ENCODE measurements around the gene PRICKLE2. TPM values are rescaled to one million over a fixed set of nuclear protein-coding genes. Genes with fewer than 3 reads are reported as not detected.

PRICKLE2 gene
- total and polyA plus RNA-seq, 2 experiments from 2014 or later, result 1.1 to 12.5 TPM

DNA sequence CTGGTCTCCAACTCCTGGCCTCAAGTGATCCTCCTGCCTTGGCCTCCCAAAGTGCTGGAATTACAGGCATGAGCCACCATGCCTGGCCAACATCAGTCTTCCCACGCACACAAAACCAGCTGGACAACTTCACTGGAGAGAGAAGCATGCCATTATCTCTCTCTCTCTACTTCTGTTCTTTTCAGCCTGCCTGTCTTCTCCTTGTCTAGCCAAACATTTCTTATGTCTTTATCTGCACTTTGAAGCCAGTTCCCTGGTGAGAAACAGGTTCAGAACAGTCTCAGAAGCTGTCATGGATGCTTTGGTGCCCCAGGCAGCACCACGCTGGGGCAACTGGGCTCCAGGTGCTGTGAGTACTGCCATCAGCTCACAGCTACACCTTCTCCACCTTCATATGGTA, 79.8 kb downstream of the PRICKLE2 start:
- Histone ChIP-seq H2AFZ (no peak overlapping the region), H3K9me2 (ENCODE audit: insufficient read depth) (no peaks in the 10 kb centered on the region), H3K4me3 (no peak overlapping the region), H3F3A (replicated peaks; ENCODE audit: low read depth) (no peaks in the 10 kb centered on the region), H3K4me1 (ENCODE audit: insufficient read depth) (no peaks in the 10 kb centered on the region), H3K36me3 (ENCODE audit: insufficient read depth) (no peaks in the 10 kb centered on the region), H3K27me3 (ENCODE audit: insufficient read depth) (no peaks in the 10 kb centered on the region), H3K79me2 (replicated peaks; ENCODE audit: insufficient read depth) (no peaks in the 10 kb centered on the region), H4K20me1 (replicated peaks; ENCODE audit: insufficient read depth) (no peaks in the 10 kb centered on the region), H3K27ac (ENCODE audit: low read depth) (no peak overlapping the region), H3K4me2 (no peak overlapping the region)
- no peaks in the 10 kb centered on the region for H3K9me3 Mint-ChIP-seq
- TF ChIP-seq, protein P1, sequence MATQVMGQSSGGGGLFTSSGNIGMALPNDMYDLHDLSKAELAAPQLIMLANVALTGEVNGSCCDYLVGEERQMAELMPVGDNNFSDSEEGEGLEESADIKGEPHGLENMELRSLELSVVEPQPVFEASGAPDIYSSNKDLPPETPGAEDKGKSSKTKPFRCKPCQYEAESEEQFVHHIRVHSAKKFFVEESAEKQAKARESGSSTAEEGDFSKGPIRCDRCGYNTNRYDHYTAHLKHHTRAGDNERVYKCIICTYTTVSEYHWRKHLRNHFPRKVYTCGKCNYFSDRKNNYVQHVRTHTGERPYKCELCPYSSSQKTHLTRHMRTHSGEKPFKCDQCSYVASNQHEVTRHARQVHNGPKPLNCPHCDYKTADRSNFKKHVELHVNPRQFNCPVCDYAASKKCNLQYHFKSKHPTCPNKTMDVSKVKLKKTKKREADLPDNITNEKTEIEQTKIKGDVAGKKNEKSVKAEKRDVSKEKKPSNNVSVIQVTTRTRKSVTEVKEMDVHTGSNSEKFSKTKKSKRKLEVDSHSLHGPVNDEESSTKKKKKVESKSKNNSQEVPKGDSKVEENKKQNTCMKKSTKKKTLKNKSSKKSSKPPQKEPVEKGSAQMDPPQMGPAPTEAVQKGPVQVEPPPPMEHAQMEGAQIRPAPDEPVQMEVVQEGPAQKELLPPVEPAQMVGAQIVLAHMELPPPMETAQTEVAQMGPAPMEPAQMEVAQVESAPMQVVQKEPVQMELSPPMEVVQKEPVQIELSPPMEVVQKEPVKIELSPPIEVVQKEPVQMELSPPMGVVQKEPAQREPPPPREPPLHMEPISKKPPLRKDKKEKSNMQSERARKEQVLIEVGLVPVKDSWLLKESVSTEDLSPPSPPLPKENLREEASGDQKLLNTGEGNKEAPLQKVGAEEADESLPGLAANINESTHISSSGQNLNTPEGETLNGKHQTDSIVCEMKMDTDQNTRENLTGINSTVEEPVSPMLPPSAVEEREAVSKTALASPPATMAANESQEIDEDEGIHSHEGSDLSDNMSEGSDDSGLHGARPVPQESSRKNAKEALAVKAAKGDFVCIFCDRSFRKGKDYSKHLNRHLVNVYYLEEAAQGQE (IDR thresholded peaks at IDR 0.05; ENCODE audit: unreplicated experiment), result no peak
- no peak for TF ChIP-seq NANOG (IDR thresholded peaks at IDR 0.05; ENCODE audit: borderline replicate concordance)
- TF ChIP-seq EZH2phosphoT487 (IDR thresholded peaks at IDR 0.05; ENCODE audit: unreplicated experiment), result no peak
- TF ChIP-seq JUNB (IDR thresholded peaks at IDR 0.05; ENCODE audit: unreplicated experiment), result no peak
- TF ChIP-seq, protein P2, sequence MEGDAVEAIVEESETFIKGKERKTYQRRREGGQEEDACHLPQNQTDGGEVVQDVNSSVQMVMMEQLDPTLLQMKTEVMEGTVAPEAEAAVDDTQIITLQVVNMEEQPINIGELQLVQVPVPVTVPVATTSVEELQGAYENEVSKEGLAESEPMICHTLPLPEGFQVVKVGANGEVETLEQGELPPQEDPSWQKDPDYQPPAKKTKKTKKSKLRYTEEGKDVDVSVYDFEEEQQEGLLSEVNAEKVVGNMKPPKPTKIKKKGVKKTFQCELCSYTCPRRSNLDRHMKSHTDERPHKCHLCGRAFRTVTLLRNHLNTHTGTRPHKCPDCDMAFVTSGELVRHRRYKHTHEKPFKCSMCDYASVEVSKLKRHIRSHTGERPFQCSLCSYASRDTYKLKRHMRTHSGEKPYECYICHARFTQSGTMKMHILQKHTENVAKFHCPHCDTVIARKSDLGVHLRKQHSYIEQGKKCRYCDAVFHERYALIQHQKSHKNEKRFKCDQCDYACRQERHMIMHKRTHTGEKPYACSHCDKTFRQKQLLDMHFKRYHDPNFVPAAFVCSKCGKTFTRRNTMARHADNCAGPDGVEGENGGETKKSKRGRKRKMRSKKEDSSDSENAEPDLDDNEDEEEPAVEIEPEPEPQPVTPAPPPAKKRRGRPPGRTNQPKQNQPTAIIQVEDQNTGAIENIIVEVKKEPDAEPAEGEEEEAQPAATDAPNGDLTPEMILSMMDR (conservative IDR thresholded peaks at IDR 0.05; ENCODE audit: low read depth in 2 of 2), result no peak
- ATAC-seq, result no peak
- peaks cover 9% of the 10 kb centered on the region; the same call in 1 of the 3 replicates for H3K36me3 Mint-ChIP-seq (ENCODE audit: low read depth)
- no peak overlapping the region for H3K4me3 Mint-ChIP-seq
- no peak overlapping the region for H3K27ac Mint-ChIP-seq
- no peak for DNase-seq (ENCODE audit: low spot score)
- peaks cover 9% of the 10 kb centered on the region for H3K4me1 Mint-ChIP-seq
- peaks cover 6% of the 10 kb centered on the region for H3K27me3 Mint-ChIP-seq (ENCODE audit: insufficient read depth, low read depth, poor library complexity)

DNA sequence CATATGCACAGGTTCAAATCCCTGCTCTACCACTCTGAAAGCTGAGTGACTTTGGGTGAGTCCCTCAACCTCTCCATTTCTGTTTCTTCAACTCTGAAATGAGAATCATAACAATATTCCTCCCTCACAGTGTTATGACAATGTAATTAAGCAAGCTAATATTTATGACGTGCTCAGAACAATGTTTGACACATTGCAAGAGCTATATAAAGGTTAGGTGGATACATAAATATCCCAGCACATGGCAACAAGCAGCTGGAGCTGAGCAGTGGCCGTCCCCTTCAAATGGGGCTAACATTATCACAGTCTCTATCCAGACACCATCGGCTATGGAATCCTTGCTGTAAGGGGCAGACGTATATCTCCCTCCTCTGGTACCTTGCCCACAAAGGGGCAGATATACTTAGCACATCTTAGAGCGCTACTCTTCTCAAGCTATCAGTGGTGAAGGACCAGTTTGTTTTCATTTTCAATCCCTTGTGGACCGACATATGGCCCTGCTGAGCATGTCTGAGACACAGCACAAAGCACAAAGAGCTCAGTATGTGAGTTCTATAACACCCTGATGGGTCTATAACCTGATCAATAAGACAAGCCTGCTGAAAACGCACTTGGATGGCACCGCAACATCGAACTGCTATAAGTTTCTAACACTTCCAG, 80.9 kb downstream of the PRICKLE2 start:
- Histone ChIP-seq H3K27me3 (ENCODE audit: insufficient read depth) (no peaks in the 10 kb centered on the region), H3K4me3 (no peak overlapping the region), H3K4me1 (ENCODE audit: insufficient read depth) (no peaks in the 10 kb centered on the region), H3F3A (replicated peaks; ENCODE audit: low read depth) (no peaks in the 10 kb centered on the region), H4K20me1 (replicated peaks; ENCODE audit: insufficient read depth) (no peaks in the 10 kb centered on the region), H3K79me2 (replicated peaks; ENCODE audit: insufficient read depth) (no peaks in the 10 kb centered on the region), H3K27ac (ENCODE audit: low read depth) (no peak overlapping the region), H3K36me3 (ENCODE audit: insufficient read depth) (no peaks in the 10 kb centered on the region), H3K4me2 (no peak overlapping the region), H2AFZ (no peak overlapping the region), H3K9me2 (ENCODE audit: insufficient read depth) (no peaks in the 10 kb centered on the region)
- peak overlapping the region; percentile 85; the same call in 1 of the 2 replicates for H3K27ac Mint-ChIP-seq
- no peak for DNase-seq (ENCODE audit: low spot score)
- no peaks in the 10 kb centered on the region for H3K9me3 Mint-ChIP-seq
- no peak for ATAC-seq
- H3K4me3 Mint-ChIP-seq, result no peak overlapping the region
- TF ChIP-seq ZNF114 (CRISPR knock-in tag; IDR thresholded peaks at IDR 0.05) (no peak), ZNF331 (CRISPR knock-in tag; IDR thresholded peaks at IDR 0.05; ENCODE audit: low read depth) (no peak), ETS1 (IDR thresholded peaks at IDR 0.05) (no peak), POLR2AphosphoS5 (IDR thresholded peaks at IDR 0.05; ENCODE audit: low read depth) (no peak), EZH2 (IDR thresholded peaks at IDR 0.05; ENCODE audit: low read depth, unreplicated experiment) (no peak)
- TF ChIP-seq, protein P2 (conservative IDR thresholded peaks at IDR 0.05; ENCODE audit: low read depth in 2 of 2), result no peak
- H3K27me3 Mint-ChIP-seq (ENCODE audit: insufficient read depth, low read depth, poor library complexity), result peaks cover 4% of the 10 kb centered on the region
- peaks cover 9% of the 10 kb centered on the region for H3K4me1 Mint-ChIP-seq
- H3K36me3 Mint-ChIP-seq (ENCODE audit: low read depth), result peaks cover 9% of the 10 kb centered on the region; the same call in 1 of the 3 replicates

All from GM23338 (cell line).